Ovary (tissue), 3 donors: Measurements from ENCODE around the gene MAST4.

Experiments used
- EP300 ChIP-seq: sonication (generic); formaldehyde crosslinking; IDR thresholded peaks from one replicate; pipeline ENCODE4 v1.6.1; 2017; ENCODE audit warnings: antibody characterized with exemption
- TF ChIP-seq, protein P1 (sequence below), 3 donors: fragments of 450-650 bp in 2 of 3; fragments of 200-600 bp in 1 of 3; IDR thresholded peaks; one replicate each; pipeline versions ENCODE4 v1.5.1 to v1.8.0; 2016 to 2022; ENCODE audit warnings: antibody characterized with exemption in 3 of 3, mild to moderate bottlenecking in 1 of 3
- donor health status: DM: no; HTN: no; CAD: no.

GRCh38 chr5:67063791-67064190, 467.6 kb downstream of the MAST4 start:
- TF ChIP-seq, protein P1, sequence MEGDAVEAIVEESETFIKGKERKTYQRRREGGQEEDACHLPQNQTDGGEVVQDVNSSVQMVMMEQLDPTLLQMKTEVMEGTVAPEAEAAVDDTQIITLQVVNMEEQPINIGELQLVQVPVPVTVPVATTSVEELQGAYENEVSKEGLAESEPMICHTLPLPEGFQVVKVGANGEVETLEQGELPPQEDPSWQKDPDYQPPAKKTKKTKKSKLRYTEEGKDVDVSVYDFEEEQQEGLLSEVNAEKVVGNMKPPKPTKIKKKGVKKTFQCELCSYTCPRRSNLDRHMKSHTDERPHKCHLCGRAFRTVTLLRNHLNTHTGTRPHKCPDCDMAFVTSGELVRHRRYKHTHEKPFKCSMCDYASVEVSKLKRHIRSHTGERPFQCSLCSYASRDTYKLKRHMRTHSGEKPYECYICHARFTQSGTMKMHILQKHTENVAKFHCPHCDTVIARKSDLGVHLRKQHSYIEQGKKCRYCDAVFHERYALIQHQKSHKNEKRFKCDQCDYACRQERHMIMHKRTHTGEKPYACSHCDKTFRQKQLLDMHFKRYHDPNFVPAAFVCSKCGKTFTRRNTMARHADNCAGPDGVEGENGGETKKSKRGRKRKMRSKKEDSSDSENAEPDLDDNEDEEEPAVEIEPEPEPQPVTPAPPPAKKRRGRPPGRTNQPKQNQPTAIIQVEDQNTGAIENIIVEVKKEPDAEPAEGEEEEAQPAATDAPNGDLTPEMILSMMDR (IDR thresholded peaks at IDR 0.05) = no peak
- TF ChIP-seq EP300 = no peak
